K562 (cell line): Measurements from ENCODE around the gene APOC4. TPM values are rescaled to one million over a fixed set of nuclear protein-coding genes. Genes with fewer than 3 reads are reported as not detected.
A peak's percentile ranks its signal among the peaks of the same experiment; 100 is the strongest.

Source experiments
- AFF1 ChIP-seq, 2 experiments: fragments of 450-650 bp; IDR thresholded peaks; 2 replicates each; pipeline ENCODE4 v1.6.1; 2018; ENCODE audit warnings: mild to moderate bottlenecking in 2 of 2, low read depth in 1 of 2; ENCODE audit not compliant: partially characterized antibody in 2 of 2
- AFF4 ChIP-seq: sonication (generic); formaldehyde crosslinking; IDR thresholded peaks from 2 replicates; pipeline ENCODE4 v1.8.0; 2023; ENCODE audit warnings: mild to moderate bottlenecking, missing genetic modification reagents
- EGR1 ChIP-seq: fragments of 450-650 bp; conservative IDR thresholded peaks from 2 replicates; pipeline ENCODE4 v1.6.1; 2017; ENCODE audit warnings: mild to moderate bottlenecking
- EZH2 ChIP-seq: IDR thresholded peaks from 2 replicates; pipeline ENCODE4 v1.6.1; 2012; ENCODE audit warnings: low read depth, mild to moderate bottlenecking, inconsistent platforms, low read length, borderline replicate concordance
- FUS ChIP-seq: fragments of 200-400 bp; formaldehyde crosslinking; optimal IDR thresholded peaks from 2 replicates; pipeline ENCODE3; 2017; ENCODE audit warnings: low read depth, low read length
- GTF2B ChIP-seq: IDR thresholded peaks from 2 replicates; pipeline ENCODE4 v1.6.1; 2011; ENCODE audit not compliant: insufficient read length; ENCODE audit errors: extremely low read depth
- HDAC8 ChIP-seq: fragments of 450-650 bp; IDR thresholded peaks from 2 replicates; pipeline ENCODE4 v1.6.1; 2016; ENCODE audit warnings: mild to moderate bottlenecking, missing genetic modification characterization, moderate library complexity, missing compliant biosample characterization
- HNRNPK ChIP-seq: fragments of 200-400 bp; formaldehyde crosslinking; IDR thresholded peaks from one replicate; pipeline ENCODE4 v1.6.1; 2018; ENCODE audit warnings: mild to moderate bottlenecking, low read depth, low read length; ENCODE audit not compliant: poor library complexity, severe bottlenecking
- MCM2 ChIP-seq: fragments of 450-650 bp; IDR thresholded peaks from 2 replicates; pipeline ENCODE4 v1.6.1; 2017; ENCODE audit warnings: low read depth, mild to moderate bottlenecking
- NR2C1 ChIP-seq, 2 experiments: fragments of 450-650 bp; IDR thresholded peaks; 2 replicates each; pipeline ENCODE4 v1.6.1; 2017; ENCODE audit warnings: mild to moderate bottlenecking in 2 of 2, antibody characterized with exemption in 1 of 2, inconsistent platforms in 1 of 2, missing compliant biosample characterization in 1 of 2, missing genetic modification characterization in 1 of 2
- RBM22 ChIP-seq: fragments of 200-400 bp; formaldehyde crosslinking; IDR thresholded peaks from 2 replicates; pipeline ENCODE4 v1.6.1; 2018; ENCODE audit warnings: low read length, low read depth; ENCODE audit not compliant: poor library complexity, severe bottlenecking
- SNRNP70 ChIP-seq: fragments of 200-400 bp; formaldehyde crosslinking; optimal IDR thresholded peaks from 2 replicates; pipeline ENCODE3; 2017; ENCODE audit warnings: low read depth, low read length
- SRF ChIP-seq, 2 experiments: fragments of 250-450, 450-650 bp in 1 of 2; sonication (Bioruptor Pico) in 1 of 2; sonication (generic) in 1 of 2; formaldehyde crosslinking; IDR thresholded peaks; 2 replicates each; pipeline versions ENCODE4 v1.5.0 to v1.5.1; 2020 to 2022; ENCODE audit warnings: mild to moderate bottlenecking in 1 of 2, missing genetic modification reagents in 1 of 2
- TAF7 ChIP-seq: fragments of 450-650 bp; IDR thresholded peaks from 2 replicates; pipeline ENCODE4 v1.6.1; 2016; ENCODE audit warnings: missing genetic modification characterization, missing compliant biosample characterization
- TCF7 ChIP-seq: sonication (generic); IDR thresholded peaks from 2 replicates; pipeline ENCODE4 v1.6.1; 2016; ENCODE audit warnings: antibody characterized with exemption, borderline replicate concordance
- ZNF124 ChIP-seq: sonication (generic); formaldehyde crosslinking; IDR thresholded peaks from 2 replicates; pipeline ENCODE4 v1.8.1; 2022; ENCODE audit warnings: missing genetic modification reagents
- ZNF699 ChIP-seq: fragments of 250-450 bp; sonication (Bioruptor Pico); IDR thresholded peaks from 2 replicates; pipeline ENCODE4 v1.8.0; 2021; ENCODE audit warnings: mild to moderate bottlenecking, moderate library complexity; ENCODE audit not compliant: insufficient replicate concordance
- ZNF75A ChIP-seq: fragments of 450-650 bp; formaldehyde crosslinking; IDR thresholded peaks from 2 replicates; pipeline ENCODE4 v1.4.0; 2020; ENCODE audit warnings: mild to moderate bottlenecking
- ZSCAN32 ChIP-seq: fragments of 450-650 bp; formaldehyde crosslinking; IDR thresholded peaks from 2 replicates; pipeline ENCODE4 v1.4.0; 2020; ENCODE audit warnings: mild to moderate bottlenecking, moderate library complexity
- polyA plus RNA-seq, 8 experiments: library from polyadenylated mRNA; depleted of rRNA in 4 of 8; stranded (reverse) in 5 of 8; unstranded in 3 of 8; fragments of >200 nt; fragmentation: Nextera tagmentation in 2 of 8; fragmentation: Illumina TruSeq in 1 of 8; extraction: Ambion mirVana in 2 of 8; extraction: Trizol in 1 of 8; gene quantifications; 2 replicates each; pipeline versions ENCODE4 v1.2.1 to v1.2.3, GENCODE V29; 2011 to 2014; ENCODE audit warnings: inconsistent platforms in 1 of 8, missing spikeins in 1 of 8
- total RNA-seq, 7 experiments: library from RNA; depleted of rRNA in 6 of 7; stranded (reverse); fragments of >200 nt in 6 of 7; fragmentation: Illumina TruSeq in 2 of 7; extraction: Trizol in 2 of 7; gene quantifications; 2 replicates each; pipeline versions ENCODE4 v1.2.1 to v1.2.3, GENCODE V29; 2011 to 2021; ENCODE audit warnings: low replicate concordance in 1 of 7

APOC4 gene
- total and polyA plus RNA-seq, 9 of the 15 experiments (the other 6 are each of a cell fraction or from before 2014, with no cell fraction given) = 0.46 TPM; not detected in 8

- TF ChIP-seq AFF4 (CRISPR knock-in tag) (no peak; the same call in none of the 2 replicates), RBM22 (no peak), EGR1 (no peak; the same call in 1 of the 2 replicates), AFF1 (IDR thresholded peaks at IDR 0.05; ENCODE audit: low read depth in 1 of 2, partially characterized antibody in 2 of 2) (peak; percentile 90 to 93), GTF2B (no peak), SNRNP70 (no peak), TAF7 (tag) (no peak; the same call in 1 of the 2 replicates), ZNF124 (no peak), FUS (no peak), TCF7 (0 out of 2 replicates have a peak, but pooled peaks have one; percentile 22), HDAC8 (tag) (no peak), EZH2 (no peak), ZNF75A (CRISPR knock-in tag) (no peak), HNRNPK (no peak), SRF (CRISPR knock-in tag; IDR thresholded peaks at IDR 0.05) (no peak), NR2C1 (IDR thresholded peaks at IDR 0.05) (peak; percentile 57; the same call in 1 of the 2 replicates), NR2C1 (tag; IDR thresholded peaks at IDR 0.05) (peak; percentile 33; the same call in 1 of the 2 replicates), ZNF699 (CRISPR knock-in tag) (no peak), ZSCAN32 (no peak), MCM2 (no peak)
Measured at GRCh38 chr19:44954649-44955504, 12.8 kb downstream of the APOC4 start, which contains the start of gene CLPTM1 (continued).
